Small intestine (tissue), 7 donors: Measurements from ENCODE around the gene LHFPL3. TPM values are rescaled to one million over a fixed set of nuclear protein-coding genes. Genes with fewer than 3 reads are reported as not detected.

ENCODE experiments used
- DNase-seq, 2 donors: peaks; one replicate each; pipeline versions ENCODE4 v3.0.0 to v3.0.0-alpha.2; 2013
- FAIRE-seq: peaks from 2 replicates; lab custom pipeline; 2012; peaks lifted over from hg19 to GRCh38; lab: Jason Lieb, UNC
- H3K27ac ChIP-seq, 3 donors: one replicate each; pipeline ENCODE4 v1.5.1; 2013; ENCODE audit warnings: low read length in 2 of 3, mild to moderate bottlenecking in 2 of 3, control low read depth in 1 of 3, inconsistent platforms in 1 of 3, low read depth in 1 of 3, moderate library complexity in 1 of 3
- H3K27me3 ChIP-seq, 3 donors: one replicate each; pipeline ENCODE4 v1.6.1; 2013; ENCODE audit warnings: low read length in 3 of 3, inconsistent platforms in 1 of 3; ENCODE audit not compliant: control insufficient read depth in 3 of 3, insufficient read depth in 3 of 3
- H3K36me3 ChIP-seq, 3 donors: one replicate each; pipeline ENCODE4 v1.6.1; 2013; ENCODE audit warnings: low read length in 3 of 3, inconsistent platforms in 1 of 3, low read depth in 1 of 3, mild to moderate bottlenecking in 1 of 3, moderate library complexity in 1 of 3; ENCODE audit not compliant: control insufficient read depth in 3 of 3, insufficient read depth in 2 of 3
- H3K4me1 ChIP-seq, 3 donors: one replicate each; pipeline ENCODE4 v1.6.1; 2013; ENCODE audit warnings: low read length in 2 of 3, inconsistent platforms in 1 of 3, low read depth in 1 of 3, mild to moderate bottlenecking in 1 of 3, moderate library complexity in 1 of 3; ENCODE audit not compliant: control insufficient read depth in 3 of 3, insufficient read depth in 2 of 3
- H3K4me3 ChIP-seq, 3 donors: one replicate each; pipeline ENCODE4 v1.5.1; 2013; ENCODE audit warnings: low read length in 3 of 3, control low read depth in 1 of 3, inconsistent platforms in 1 of 3, low read depth in 1 of 3, mild to moderate bottlenecking in 1 of 3, moderate library complexity in 1 of 3
- H3K9me3 ChIP-seq, 2 donors: one replicate each; pipeline ENCODE4 v1.6.1; 2013; ENCODE audit warnings: low read depth in 1 of 2, low read length in 1 of 2; ENCODE audit not compliant: control insufficient read depth in 2 of 2, insufficient read depth in 1 of 2
- WGBS, 3 donors: extraction: QIAGEN DNeasy Blood & Tissue Kit; methylation state at CpG; one replicate each; pipeline ENCODE4 v1.1.7; 2013; 5-methylcytosine and 5-hydroxymethylcytosine counted together
- polyA plus RNA-seq, 4 donors: library from polyadenylated mRNA; stranded (reverse) in 3 of 4; unstranded in 1 of 4; fragments of 200-250 nt in 3 of 4; fragments of 120-200 nt in 1 of 4; gene quantifications; one replicate each; pipeline versions ENCODE4 v1.2.1 to v1.2.3, GENCODE V29; 2013
- donor health status: healthy with polysubstance abuse.
- donor health status: control.
- donor health status: control.
- donor health status: Bipolar disorder and iron deficiency.
- donor health status: healthy.

The LHFPL3 gene
- polyA plus RNA-seq, 4 donors: 0.12 to 10.4 TPM; not detected in 2

GRCh38 chr7:104357166-104357565, 28.8 kb downstream of the LHFPL3 start:
- peak in 1 of 2 donors; percentile 71 for DNase-seq
- H3K27me3 ChIP-seq: peaks cover 0 to 4% (median 2%) of the 10 kb centered on the region in 3 donors
- H3K4me3 ChIP-seq: no peak overlapping the region
- no peak overlapping the region for H3K27ac ChIP-seq
- H3K36me3 ChIP-seq: no peaks in the 10 kb centered on the region
- 19 to 63% (median 32%) methylated on average over 4 of the region's 4 CpGs for WGBS, 3 donors
- no peaks in the 10 kb centered on the region for H3K4me1 ChIP-seq
- FAIRE-seq: no peak
- H3K9me3 ChIP-seq: no peaks in the 10 kb centered on the region

GRCh38 chr7:104358446-104359132, 30.2 kb downstream of the LHFPL3 start:
- no peaks in the 10 kb centered on the region for H3K36me3 ChIP-seq
- no peak overlapping the region for H3K4me3 ChIP-seq
- no peaks in the 10 kb centered on the region for H3K4me1 ChIP-seq
- H3K27ac ChIP-seq: no peak overlapping the region
- H3K27me3 ChIP-seq: peaks cover 0 to 4% (median 2%) of the 10 kb centered on the region in 3 donors
- 70 to 74% (median 72%) methylated on average over 5 of the region's 5 CpGs for WGBS, 3 donors
- H3K9me3 ChIP-seq: no peaks in the 10 kb centered on the region
- no peak for FAIRE-seq
- DNase-seq: no peak

- no peaks in the 10 kb centered on the region for H3K27me3 ChIP-seq
Measured at GRCh38 chr7:104362756-104363155, 34.4 kb downstream of the LHFPL3 start.

DNA sequence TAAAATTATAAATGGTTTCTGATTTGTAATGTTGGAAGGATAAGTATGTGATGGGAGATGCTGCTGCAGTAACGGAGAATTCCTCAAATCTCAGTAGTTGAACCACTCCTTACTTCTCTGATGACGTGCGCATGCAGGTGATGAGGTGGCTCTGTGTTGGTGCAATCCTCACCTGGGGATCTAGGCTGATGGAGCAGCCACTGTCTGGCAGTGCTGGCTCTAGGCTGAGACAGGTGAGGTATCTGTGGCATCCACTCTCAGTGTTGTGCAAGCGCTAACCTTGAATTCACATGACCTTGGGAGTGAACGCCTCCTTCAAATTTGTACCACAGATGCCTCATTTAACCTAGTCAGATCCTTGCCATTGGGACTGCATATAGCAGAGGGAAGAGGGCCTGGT, 35.0 kb downstream of the LHFPL3 start:
- H3K9me3 ChIP-seq: no peaks in the 10 kb centered on the region
- no peaks in the 10 kb centered on the region for H3K36me3 ChIP-seq
- H3K27ac ChIP-seq: no peak overlapping the region
- FAIRE-seq: no peak
- WGBS, 3 donors: 67 to 72% (median 70%) methylated on average over 5 of the region's 5 CpGs
- no peaks in the 10 kb centered on the region for H3K27me3 ChIP-seq
- DNase-seq: peak in 1 of 2 donors; percentile 13
- no peak overlapping the region for H3K4me3 ChIP-seq
- peaks cover 0 to 3% (median 0%) of the 10 kb centered on the region in 3 donors for H3K4me1 ChIP-seq

More at GRCh38 chr7:104362756-104363155, 34.4 kb downstream of the LHFPL3 start:
- FAIRE-seq (no peak), DNase-seq (no peak)
- Histone ChIP-seq H3K4me1 (peaks cover 0 to 3% (median 0%) of the 10 kb centered on the region in 3 donors), H3K9me3 (no peaks in the 10 kb centered on the region), H3K36me3 (no peaks in the 10 kb centered on the region), H3K4me3 (no peak overlapping the region), H3K27ac (no peak overlapping the region)
- 3 to 19% (median 9%) methylated on average over 1 of the region's 1 CpG for WGBS, 3 donors

DNA sequence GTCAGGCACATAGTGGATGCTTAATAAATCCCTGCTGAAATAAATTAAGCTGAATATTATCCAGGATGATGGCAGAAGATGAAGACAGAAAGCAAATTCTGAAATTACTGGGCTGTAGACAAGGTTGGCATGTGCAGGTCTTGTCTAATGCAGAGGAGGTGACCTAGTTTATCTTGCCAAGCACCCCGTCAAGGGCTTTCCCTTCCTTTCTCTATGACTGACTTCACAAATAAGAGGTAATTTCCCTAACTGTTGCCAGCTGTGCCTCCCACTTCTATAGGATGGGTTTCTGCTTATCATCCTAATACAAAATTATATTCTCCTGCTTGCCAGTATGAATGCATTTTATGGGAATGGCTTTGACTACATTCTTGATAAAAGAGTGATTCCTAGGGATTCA, 38.0 kb downstream of the LHFPL3 start:
- no peak overlapping the region for H3K4me3 ChIP-seq
- no peak for FAIRE-seq

GRCh38 chr7:104367926-104368325, 39.5 kb downstream of the LHFPL3 start:
- FAIRE-seq (no peak), DNase-seq (peak in 1 of 2 donors; percentile 39)
- H3K4me1 ChIP-seq: peaks cover 0 to 3% (median 0%) of the 10 kb centered on the region in 3 donors
- no peak overlapping the region for H3K27ac ChIP-seq
- no peak overlapping the region for H3K4me3 ChIP-seq
- H3K27me3 ChIP-seq: no peaks in the 10 kb centered on the region
- no peaks in the 10 kb centered on the region for H3K36me3 ChIP-seq
- H3K9me3 ChIP-seq: no peaks in the 10 kb centered on the region

More for the DNA sequence above, 38.0 kb downstream of the LHFPL3 start:
- no peak for DNase-seq
- H3K4me1 ChIP-seq: peaks cover 0 to 3% (median 0%) of the 10 kb centered on the region in 3 donors
- no peak overlapping the region for H3K27ac ChIP-seq
- no peaks in the 10 kb centered on the region for H3K9me3 ChIP-seq
- WGBS, 3 donors: 13 to 67% (median 50%) methylated on average over 1 of the region's 1 CpG
- no peaks in the 10 kb centered on the region for H3K36me3 ChIP-seq
- no peaks in the 10 kb centered on the region for H3K27me3 ChIP-seq

GRCh38 chr7:104371216-104371979, 43.0 kb downstream of the LHFPL3 start:
- 48 to 61% (median 50%) methylated on average over 4 of the region's 4 CpGs for WGBS, 3 donors
- Histone ChIP-seq H3K27ac (no peak overlapping the region), H3K4me3 (no peak overlapping the region), H3K27me3 (no peaks in the 10 kb centered on the region), H3K9me3 (no peaks in the 10 kb centered on the region), H3K4me1 (peaks cover 0 to 2% (median 0%) of the 10 kb centered on the region in 3 donors), H3K36me3 (no peaks in the 10 kb centered on the region)
- DNase-seq (no peak), FAIRE-seq (no peak)

DNA sequence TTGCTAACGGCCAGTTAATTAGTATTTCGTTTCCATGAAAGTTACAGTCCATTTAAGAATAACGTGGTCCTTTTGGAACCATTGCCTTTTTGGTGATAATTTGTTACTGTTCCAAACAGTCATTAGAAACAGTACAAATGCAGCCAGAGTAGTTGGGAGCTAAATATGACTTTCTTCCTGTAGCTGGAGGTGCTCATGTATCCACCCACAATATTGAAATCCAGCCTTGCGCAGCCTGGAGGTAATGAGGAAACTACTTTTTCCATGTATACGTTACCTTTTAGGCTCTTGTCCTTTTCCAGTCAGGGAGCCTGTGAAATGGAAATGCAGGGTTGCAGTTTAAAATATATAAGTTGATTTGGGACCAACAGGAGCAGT, 43.6 kb downstream of the LHFPL3 start:
- DNase-seq: no peak
- H3K27me3 ChIP-seq: no peaks in the 10 kb centered on the region
- FAIRE-seq: no peak
- no peaks in the 10 kb centered on the region for H3K4me1 ChIP-seq
- H3K36me3 ChIP-seq: no peaks in the 10 kb centered on the region
- H3K27ac ChIP-seq: no peak overlapping the region
- WGBS, 3 donors: 79 to 80% (median 79%) methylated on average over 5 of the region's 5 CpGs
- no peaks in the 10 kb centered on the region for H3K9me3 ChIP-seq
- no peak overlapping the region for H3K4me3 ChIP-seq
